Measurements from ENCODE around the gene RAB3D. TPM values are rescaled to one million over a fixed set of nuclear protein-coding genes. Genes with fewer than 3 reads are reported as not detected.

The RAB3D gene
- total and polyA plus RNA-seq, 2 of the 4 experiments (the other 2 are of a cell fraction) = 4.8 to 5.5 TPM

DNA sequence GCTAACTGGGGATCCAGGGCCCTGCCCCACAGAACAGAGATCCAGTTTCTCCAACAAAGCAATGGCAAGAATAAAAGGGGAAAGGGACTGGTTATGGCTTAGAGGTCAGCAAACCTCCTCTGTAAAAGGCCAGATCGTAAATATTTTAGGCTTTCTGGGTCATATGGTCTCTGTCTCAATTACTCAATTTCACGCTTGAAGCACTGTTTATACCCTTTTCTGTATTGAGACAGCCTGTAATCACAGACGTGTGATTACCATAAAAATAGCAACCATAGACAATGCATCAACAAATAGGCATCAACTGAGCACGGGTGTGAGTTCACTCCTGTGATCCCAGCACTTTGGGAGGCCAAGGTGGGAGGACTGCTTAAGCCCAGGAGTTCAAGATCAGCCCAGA, 9.3 kb downstream of the RAB3D start:
- in situ Hi-C loops (cut with MboI; ENCODE audit: low sequenced_read_pairs) (no loop called here), intact Hi-C loops (cut with micrococcal nuclease) (no loop called here), dilution Hi-C loops (cut with HindIII; ENCODE audit: low sequenced_read_pairs, unreplicated experiment) (no loop called here)
- no peak overlapping the region for H3K56ac ChIP-seq (ENCODE audit: extremely low read depth, insufficient read depth, low read length)
- ATAC-seq (ENCODE audit: low read depth) = no peak
- H2BK20ac ChIP-seq (ENCODE audit: low read depth, low read length) = no peak overlapping the region
- no peak overlapping the region for H3K4ac ChIP-seq (ENCODE audit: low read depth, low read length)
- no peak overlapping the region for H2BK120ac ChIP-seq (ENCODE audit: low read depth, low read length)
- no peak overlapping the region for H3K14ac ChIP-seq (replicated peaks; ENCODE audit: low read depth, low read length)
- no peak overlapping the region for H3K27ac ChIP-seq (ENCODE audit: insufficient read depth, low read length)
- H2BK15ac ChIP-seq (ENCODE audit: low read depth, low read length) = no peak overlapping the region
- TF ChIP-seq SMC3 (IDR thresholded peaks at IDR 0.05; ENCODE audit: low read depth, low read length) (no peak), CEBPB (IDR thresholded peaks at IDR 0.05; ENCODE audit: low read depth, low read length) (no peak), NFE2L2 (IDR thresholded peaks at IDR 0.05; ENCODE audit: low read depth, low read length) (no peak), RFX5 (IDR thresholded peaks at IDR 0.05; ENCODE audit: low read depth, low read length) (no peak), FOS (IDR thresholded peaks at IDR 0.05; ENCODE audit: low read depth, low read length) (no peak), MAFK (IDR thresholded peaks at IDR 0.05; ENCODE audit: low read depth, low read length) (no peak), RCOR1 (IDR thresholded peaks at IDR 0.05; ENCODE audit: insufficient replicate concordance, low read length) (no peak), CHD1 (IDR thresholded peaks at IDR 0.05; ENCODE audit: low read depth, low read length) (no peak), POLR2A (IDR thresholded peaks at IDR 0.05; ENCODE audit: low read depth, low read length) (no peak), BHLHE40 (IDR thresholded peaks at IDR 0.05; ENCODE audit: low read depth, low read length) (no peak)
- TF ChIP-seq, protein P1, sequence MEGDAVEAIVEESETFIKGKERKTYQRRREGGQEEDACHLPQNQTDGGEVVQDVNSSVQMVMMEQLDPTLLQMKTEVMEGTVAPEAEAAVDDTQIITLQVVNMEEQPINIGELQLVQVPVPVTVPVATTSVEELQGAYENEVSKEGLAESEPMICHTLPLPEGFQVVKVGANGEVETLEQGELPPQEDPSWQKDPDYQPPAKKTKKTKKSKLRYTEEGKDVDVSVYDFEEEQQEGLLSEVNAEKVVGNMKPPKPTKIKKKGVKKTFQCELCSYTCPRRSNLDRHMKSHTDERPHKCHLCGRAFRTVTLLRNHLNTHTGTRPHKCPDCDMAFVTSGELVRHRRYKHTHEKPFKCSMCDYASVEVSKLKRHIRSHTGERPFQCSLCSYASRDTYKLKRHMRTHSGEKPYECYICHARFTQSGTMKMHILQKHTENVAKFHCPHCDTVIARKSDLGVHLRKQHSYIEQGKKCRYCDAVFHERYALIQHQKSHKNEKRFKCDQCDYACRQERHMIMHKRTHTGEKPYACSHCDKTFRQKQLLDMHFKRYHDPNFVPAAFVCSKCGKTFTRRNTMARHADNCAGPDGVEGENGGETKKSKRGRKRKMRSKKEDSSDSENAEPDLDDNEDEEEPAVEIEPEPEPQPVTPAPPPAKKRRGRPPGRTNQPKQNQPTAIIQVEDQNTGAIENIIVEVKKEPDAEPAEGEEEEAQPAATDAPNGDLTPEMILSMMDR (conservative IDR thresholded peaks at IDR 0.05; ENCODE audit: low read depth, low read length) = no peak
- ChIA-PET POLR2A (ENCODE audit: unreplicated experiment) (no interaction called here), CTCF (no interaction called here)
- no peak overlapping the region for H3K4me3 ChIP-seq (ENCODE audit: insufficient read depth, low read depth, low read length)
- peaks cover 16% of the 10 kb centered on the region for H3K36me3 ChIP-seq (ENCODE audit: control insufficient read depth, insufficient read depth, low read length)
- no peak overlapping the region for H3K9ac ChIP-seq (ENCODE audit: low read depth, low read length)
- no peaks in the 10 kb centered on the region for H4K20me1 ChIP-seq (ENCODE audit: insufficient read depth, low read length)
- no peak overlapping the region for H3K18ac ChIP-seq (ENCODE audit: low read depth, low read length)
- H3K79me1 ChIP-seq (ENCODE audit: low read depth in 1 of 2, low read length in 2 of 2) = no peaks in the 10 kb centered on the region
- 50% methylated on average over 2 of the region's 4 CpGs; no CpG with 5 or more reads in 1 of the 2 experiments for WGBS, 2 experiments (ENCODE audit: extremely low coverage in 2 of 2, insufficient read length in 1 of 2)
- no peak overlapping the region for H4K5ac ChIP-seq (ENCODE audit: low read depth, low read length)
- no peak overlapping the region for H2AFZ ChIP-seq (replicated peaks; ENCODE audit: low read length, poor library complexity)
- H2BK5ac ChIP-seq (ENCODE audit: low read depth, low read length, poor library complexity, severe bottlenecking) = no peak overlapping the region
- H3K23ac ChIP-seq (ENCODE audit: low read depth, low read length) = no peak overlapping the region
- no peak overlapping the region for H4K91ac ChIP-seq (ENCODE audit: insufficient read depth, low read depth, low read length)
- H2AK9ac ChIP-seq (replicated peaks; ENCODE audit: low read depth, low read length, poor library complexity) = no peak overlapping the region
- no peaks in the 10 kb centered on the region; the same call in 1 of the 2 replicates for H3K9me1 ChIP-seq (ENCODE audit: insufficient read depth, low read length)
- no peak overlapping the region for H2AK5ac ChIP-seq (ENCODE audit: low read depth, low read length)
- no peak for DNase-seq
- H4K8ac ChIP-seq (ENCODE audit: low read depth in 2 of 2, low read length in 2 of 2) = no peak overlapping the region
- no TSS peak for BruUV-seq (replicated peaks)
- no peaks in the 10 kb centered on the region for H3K27me3 ChIP-seq (ENCODE audit: control insufficient read depth, insufficient read depth, low read length)
- H3K4me1 ChIP-seq (ENCODE audit: control insufficient read depth, insufficient read depth, low read length) = no peaks in the 10 kb centered on the region
- H3K4me2 ChIP-seq (ENCODE audit: low read depth, low read length) = no peak overlapping the region
- no peaks in the 10 kb centered on the region for H3K9me3 ChIP-seq (ENCODE audit: control insufficient read depth, insufficient read depth, low read length)
